Transverse colon (tissue), 4 donors: ENCODE data around the gene PIGT. TPM values are rescaled to one million over a fixed set of nuclear protein-coding genes. Genes with fewer than 3 reads are reported as not detected.

Experiments
- DNase-seq: peaks from one replicate; pipeline ENCODE4 v3.0.0-alpha.2; 2019
- H3K27ac ChIP-seq, 4 donors: fragments of 200-600 bp; sonication (generic); 2 replicates each; pipeline ENCODE4 v1.5.1; 2016 to 2018; ENCODE audit warnings: inconsistent platforms in 4 of 4
- H3K27me3 ChIP-seq: fragments of 200-600 bp; sonication (generic); 2 replicates; pipeline ENCODE4 v1.5.1; 2017; ENCODE audit warnings: inconsistent platforms
- H3K36me3 ChIP-seq, 4 donors: fragments of 200-600 bp; sonication (generic); 2 replicates each; pipeline ENCODE4 v1.5.1; 2017 to 2019; ENCODE audit warnings: inconsistent platforms in 4 of 4
- H3K4me1 ChIP-seq, 4 donors: fragments of 200-600 bp; sonication (generic); 2 replicates each; pipeline ENCODE4 v1.5.1; 2017 to 2020; ENCODE audit warnings: inconsistent platforms in 4 of 4
- H3K4me3 ChIP-seq, 4 donors: fragments of 200-600 bp; sonication (generic); 1 replicate in 1 of 4; 2 replicates in 3 of 4; pipeline versions ENCODE4 v1.5.1 to v1.6.1; 2017 to 2019; ENCODE audit warnings: inconsistent platforms in 4 of 4
- H3K9me3 ChIP-seq, 2 donors: fragments of 200-600 bp; sonication (generic); 2 replicates each; pipeline ENCODE4 v1.5.1; 2017 to 2019; ENCODE audit warnings: inconsistent platforms in 2 of 2
- EP300 ChIP-seq: sonication (generic); formaldehyde crosslinking; IDR thresholded peaks from one replicate; pipeline ENCODE4 v1.6.1; 2017; ENCODE audit warnings: antibody characterized with exemption, low read depth
- POLR2A ChIP-seq: fragments of 450-650 bp; IDR thresholded peaks from one replicate; pipeline ENCODE4 v1.6.1; 2016; ENCODE audit warnings: antibody characterized with exemption, mild to moderate bottlenecking, moderate library complexity
- POLR2AphosphoS5 ChIP-seq, 3 donors: sonication (generic); formaldehyde crosslinking; IDR thresholded peaks; one replicate each; pipeline ENCODE4 v1.6.1; 2016; ENCODE audit warnings: antibody characterized with exemption in 3 of 3
- WGBS, 2 donors: methylation state at CpG; one replicate each; pipeline ENCODE4 v1.1.5; 2018; ENCODE audit warnings: low coverage in 1 of 2; 5-methylcytosine and 5-hydroxymethylcytosine counted together
- in situ Hi-C, 4 donors: fragments of 200-750 bp; cut with MboI; loops; one replicate each; pipeline versions ENCODE4 v1.15.0 to v1.15.1; 2017; ENCODE audit warnings: low sequenced_read_pairs in 3 of 4, low pct_ligation_motif_present in 1 of 4, low pct_unique_long_range_greater_than_20kb in 1 of 4
- intact Hi-C: fragments of 100-400 bp; cut with DNase I; formaldehyde crosslinking; loops from one replicate; pipeline ENCODE4 v1.15.1; 2023; ENCODE audit warnings: low total_unique reads
- total RNA-seq, 4 donors: library from RNA; depleted of rRNA; stranded (reverse); fragments of >200 nt; gene quantifications; one replicate each; pipeline ENCODE4 v1.1.0, GENCODE V29; 2016
- TF ChIP-seq, protein P1 (sequence below), 5 experiments: fragments of 200-600 bp in 3 of 5; fragments of 450-650 bp in 2 of 5; sonication (generic) in 3 of 5; IDR thresholded peaks; 1 replicate in 2 of 5; 2 replicates in 3 of 5; pipeline ENCODE4 v1.5.1; 2016 to 2017; ENCODE audit warnings: antibody characterized with exemption in 5 of 5, inconsistent platforms in 3 of 5, mild to moderate bottlenecking in 2 of 5, moderate library complexity in 1 of 5

Gene PIGT
- total RNA-seq, 4 donors from 2014 or later, result 88.3 to 321 (median 108) TPM

DNA sequence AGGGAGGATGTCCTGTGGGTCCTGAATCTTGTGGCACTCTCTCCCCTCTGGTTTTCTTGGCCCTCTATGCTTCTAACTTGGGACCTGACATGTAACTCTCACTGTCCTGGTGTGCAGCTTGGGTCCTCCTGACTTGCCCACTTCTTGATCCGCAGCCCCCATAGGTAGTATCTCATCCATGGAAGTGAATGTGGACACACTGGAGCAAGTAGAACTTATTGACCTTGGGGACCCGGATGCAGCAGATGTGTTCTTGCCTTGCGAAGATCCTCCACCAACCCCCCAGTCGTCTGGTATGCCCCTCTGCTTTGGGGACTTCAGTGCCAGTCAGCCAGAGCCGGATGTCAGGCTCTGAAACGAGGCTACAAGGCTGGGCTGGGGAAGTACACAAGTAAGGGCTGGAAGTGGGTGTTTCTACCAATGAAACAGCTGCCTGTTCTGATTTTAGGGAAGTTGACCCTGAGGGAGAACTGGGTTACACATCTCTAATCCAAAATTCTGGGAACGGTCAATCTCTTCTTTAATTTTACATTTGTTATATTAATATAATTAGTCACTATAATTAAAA, 7.2 kb upstream of the PIGT start:
- in situ Hi-C loops, result no loop called here
- TF ChIP-seq, protein P1, sequence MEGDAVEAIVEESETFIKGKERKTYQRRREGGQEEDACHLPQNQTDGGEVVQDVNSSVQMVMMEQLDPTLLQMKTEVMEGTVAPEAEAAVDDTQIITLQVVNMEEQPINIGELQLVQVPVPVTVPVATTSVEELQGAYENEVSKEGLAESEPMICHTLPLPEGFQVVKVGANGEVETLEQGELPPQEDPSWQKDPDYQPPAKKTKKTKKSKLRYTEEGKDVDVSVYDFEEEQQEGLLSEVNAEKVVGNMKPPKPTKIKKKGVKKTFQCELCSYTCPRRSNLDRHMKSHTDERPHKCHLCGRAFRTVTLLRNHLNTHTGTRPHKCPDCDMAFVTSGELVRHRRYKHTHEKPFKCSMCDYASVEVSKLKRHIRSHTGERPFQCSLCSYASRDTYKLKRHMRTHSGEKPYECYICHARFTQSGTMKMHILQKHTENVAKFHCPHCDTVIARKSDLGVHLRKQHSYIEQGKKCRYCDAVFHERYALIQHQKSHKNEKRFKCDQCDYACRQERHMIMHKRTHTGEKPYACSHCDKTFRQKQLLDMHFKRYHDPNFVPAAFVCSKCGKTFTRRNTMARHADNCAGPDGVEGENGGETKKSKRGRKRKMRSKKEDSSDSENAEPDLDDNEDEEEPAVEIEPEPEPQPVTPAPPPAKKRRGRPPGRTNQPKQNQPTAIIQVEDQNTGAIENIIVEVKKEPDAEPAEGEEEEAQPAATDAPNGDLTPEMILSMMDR (IDR thresholded peaks at IDR 0.05), result no peak
- TF ChIP-seq EP300, result no peak
- no peak for TF ChIP-seq POLR2AphosphoS5 (IDR thresholded peaks at IDR 0.05)
- TF ChIP-seq POLR2A, result no peak
- no peak for DNase-seq
- Histone ChIP-seq H3K27me3 (no peaks in the 10 kb centered on the region), H3K36me3 (peaks cover 0 to 5% (median 0%) of the 10 kb centered on the region in 4 donors), H3K4me1 (peaks cover 19 to 59% (median 52%) of the 10 kb centered on the region in 4 donors), H3K4me3 (peak overlapping the region in 1 of 4 donors; percentile 86), H3K27ac (peak overlapping the region; percentile 92 to 97 (median 96)), H3K9me3 (no peaks in the 10 kb centered on the region)
- intact Hi-C loops, result no loop called here
- WGBS, 2 donors, result 82 to 86% methylated on average over 1 to 7 of the region's 7 CpGs

DNA sequence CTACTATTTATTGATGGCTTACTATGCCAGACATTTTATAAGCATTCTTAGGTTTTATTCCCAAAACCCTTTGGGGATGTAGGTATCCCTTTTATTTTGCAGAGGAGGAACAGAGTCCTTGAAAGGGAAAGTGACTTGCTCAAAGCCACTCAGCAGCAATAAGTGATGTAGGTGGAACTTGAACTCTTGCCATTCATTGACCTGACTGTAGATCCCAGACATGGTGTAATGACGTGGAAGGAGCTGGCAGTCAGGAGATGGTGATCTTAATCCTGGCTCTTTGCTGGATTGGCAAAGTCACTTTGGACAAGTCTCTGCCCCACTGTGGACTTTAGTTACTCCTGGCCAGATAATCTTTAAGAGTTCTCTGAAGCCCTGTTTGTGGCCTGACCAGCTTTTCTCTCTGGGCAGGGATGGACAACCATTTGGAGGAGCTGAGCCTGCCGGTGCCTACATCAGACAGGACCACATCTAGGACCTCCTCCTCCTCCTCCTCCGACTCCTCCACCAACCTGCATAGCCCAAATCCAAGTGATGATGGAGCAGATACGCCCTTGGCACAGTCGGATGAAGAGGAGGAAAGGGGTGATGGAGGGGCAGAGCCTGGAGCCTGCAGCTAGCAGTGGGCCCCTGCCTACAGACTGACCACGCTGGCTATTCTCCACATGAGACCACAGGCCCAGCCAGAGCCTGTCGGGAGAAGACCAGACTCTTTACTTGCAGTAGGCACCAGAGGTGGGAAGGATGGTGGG, 6.2 kb upstream of the PIGT start:
- Histone ChIP-seq H3K4me1 (peaks cover 19 to 59% (median 51%) of the 10 kb centered on the region in 4 donors), H3K27me3 (no peaks in the 10 kb centered on the region), H3K4me3 (no peak overlapping the region), H3K27ac (peak overlapping the region; percentile 92 to 97 (median 96)), H3K36me3 (peaks cover 0 to 5% (median 0%) of the 10 kb centered on the region in 4 donors), H3K9me3 (no peaks in the 10 kb centered on the region)
- TF ChIP-seq EP300 (no peak), POLR2AphosphoS5 (IDR thresholded peaks at IDR 0.05) (peak in 1 of 3 donors; percentile 28)
- no peak for DNase-seq
- intact Hi-C loops, result no loop called here
- in situ Hi-C loops, result no loop called here
- 79 to 88% methylated on average over 4 to 7 of the region's 7 CpGs for WGBS, 2 donors

DNA sequence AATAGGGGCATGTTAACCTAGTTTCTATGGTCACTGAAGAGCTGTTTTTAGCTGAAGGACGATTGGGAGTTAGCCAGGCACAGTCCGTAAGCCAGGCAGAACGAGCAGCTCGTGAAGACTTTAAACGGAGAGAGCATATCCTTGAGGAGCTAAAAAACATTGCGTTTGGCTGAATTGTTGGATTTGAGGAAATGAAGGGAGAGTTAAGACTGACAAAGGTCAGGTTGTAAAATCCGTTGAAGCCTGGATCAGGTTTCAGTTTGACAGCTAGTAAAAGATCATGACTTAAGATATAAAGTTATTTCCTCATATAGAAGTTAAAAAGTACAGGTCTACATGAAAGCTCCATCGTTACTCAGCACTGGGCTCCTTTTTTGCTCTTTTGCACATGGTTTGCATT, 5.1 kb upstream of the PIGT start:
- peaks cover 22 to 60% (median 49%) of the 10 kb centered on the region in 4 donors for H3K4me1 ChIP-seq
- intact Hi-C loops, result no loop called here

DNA sequence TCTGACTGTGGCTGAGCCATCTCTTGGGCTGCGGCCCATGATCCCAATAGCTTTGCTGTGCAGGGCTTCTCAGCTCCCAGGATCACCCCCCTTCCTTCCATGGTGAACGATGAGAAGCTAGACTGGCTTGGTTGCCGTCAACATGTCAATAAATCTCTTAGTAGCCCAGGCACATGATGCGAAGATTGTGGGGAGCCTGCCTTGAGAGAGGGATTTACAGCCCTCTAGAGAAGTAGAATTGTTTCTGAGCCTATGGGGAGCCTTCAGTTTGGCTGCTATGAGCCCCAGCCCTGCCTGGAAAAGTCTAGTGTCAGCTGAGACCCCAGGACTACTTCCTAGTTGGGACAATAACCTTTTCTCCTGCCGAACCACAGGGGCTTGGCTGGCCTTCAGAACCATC, 3.3 kb upstream of the PIGT start:
- peaks cover 30 to 68% (median 58%) of the 10 kb centered on the region in 4 donors for H3K4me1 ChIP-seq
- DNase-seq, result no peak
- H3K4me3 ChIP-seq, result no peak overlapping the region
- WGBS, 2 donors, result 87 to 90% methylated on average over 4 to 5 of the region's 5 CpGs
- no peaks in the 10 kb centered on the region for H3K27me3 ChIP-seq
- in situ Hi-C loops (no loop called here), intact Hi-C loops (no loop called here)
- H3K27ac ChIP-seq, result peak overlapping the region in 3 of 4 donors; percentile 92 to 96 (median 95)
- no peak for TF ChIP-seq POLR2AphosphoS5 (IDR thresholded peaks at IDR 0.05)
- TF ChIP-seq, protein P1 (IDR thresholded peaks at IDR 0.05), result no peak
- no peak for TF ChIP-seq POLR2A
- TF ChIP-seq EP300, result no peak
- H3K9me3 ChIP-seq, result no peaks in the 10 kb centered on the region
- peaks cover 0 to 5% (median 0%) of the 10 kb centered on the region in 4 donors for H3K36me3 ChIP-seq

More for the DNA sequence above, 5.1 kb upstream of the PIGT start:
- Histone ChIP-seq H3K27ac (peak overlapping the region; percentile 92 to 97 (median 96)), H3K4me3 (no peak overlapping the region), H3K36me3 (peaks cover 0 to 5% (median 0%) of the 10 kb centered on the region in 4 donors), H3K27me3 (no peaks in the 10 kb centered on the region), H3K9me3 (no peaks in the 10 kb centered on the region)
- peak; percentile 23 for TF ChIP-seq POLR2A
- TF ChIP-seq, protein P1 (IDR thresholded peaks at IDR 0.05), result no peak
- no peak for TF ChIP-seq EP300
- TF ChIP-seq POLR2AphosphoS5 (IDR thresholded peaks at IDR 0.05), result peak in 2 of 3 donors; percentile 20 to 47
- in situ Hi-C loops, result no loop called here
- 32 to 41% methylated on average over 8 of the region's 8 CpGs for WGBS, 2 donors
- DNase-seq, result no peak
